ENCODE data around the gene SNAPC2. TPM values are rescaled to one million over a fixed set of nuclear protein-coding genes. Genes with fewer than 3 reads are reported as not detected.
A peak's percentile ranks its signal among the peaks of the same experiment; 100 is the strongest.

The SNAPC2 gene
- total and polyA plus RNA-seq, 2 of the 13 experiments (the other 11 are each of a cell fraction or from before 2014, with no cell fraction given) = 10.2 to 12.7 TPM

- TF ChIP-seq GMEB1 (CRISPR knock-in tag; IDR thresholded peaks at IDR 0.05; ENCODE audit: borderline replicate concordance) (peak; percentile 72), ZNF704 (CRISPR knock-in tag; IDR thresholded peaks at IDR 0.05; ENCODE audit: borderline replicate concordance) (peak; percentile 86; the same call in 1 of the 2 replicates), ZNF331 (CRISPR knock-in tag; IDR thresholded peaks at IDR 0.05) (peak; percentile 81), ZNF574 (CRISPR knock-in tag; IDR thresholded peaks at IDR 0.05) (peak; percentile 87), ZNF766 (CRISPR knock-in tag; IDR thresholded peaks at IDR 0.05; ENCODE audit: borderline replicate concordance) (peak; percentile 79; the same call in 1 of the 2 replicates), POLR2AphosphoS2 (IDR thresholded peaks at IDR 0.05; ENCODE audit: low read depth, low read length) (no peak), ZNF101 (CRISPR knock-in tag; IDR thresholded peaks at IDR 0.05; ENCODE audit: borderline replicate concordance, low read depth) (no peak), PRPF4 (IDR thresholded peaks at IDR 0.05; ENCODE audit: low read depth, low read length, poor library complexity, severe bottlenecking) (no peak), LCORL (IDR thresholded peaks at IDR 0.05) (no peak), LCORL (CRISPR knock-in tag; IDR thresholded peaks at IDR 0.05) (peak; percentile 39), ZNF232 (CRISPR knock-in tag; IDR thresholded peaks at IDR 0.05; ENCODE audit: borderline replicate concordance) (peak; percentile 54; the same call in 1 of the 2 replicates)
- TF ChIP-seq, protein P1, sequence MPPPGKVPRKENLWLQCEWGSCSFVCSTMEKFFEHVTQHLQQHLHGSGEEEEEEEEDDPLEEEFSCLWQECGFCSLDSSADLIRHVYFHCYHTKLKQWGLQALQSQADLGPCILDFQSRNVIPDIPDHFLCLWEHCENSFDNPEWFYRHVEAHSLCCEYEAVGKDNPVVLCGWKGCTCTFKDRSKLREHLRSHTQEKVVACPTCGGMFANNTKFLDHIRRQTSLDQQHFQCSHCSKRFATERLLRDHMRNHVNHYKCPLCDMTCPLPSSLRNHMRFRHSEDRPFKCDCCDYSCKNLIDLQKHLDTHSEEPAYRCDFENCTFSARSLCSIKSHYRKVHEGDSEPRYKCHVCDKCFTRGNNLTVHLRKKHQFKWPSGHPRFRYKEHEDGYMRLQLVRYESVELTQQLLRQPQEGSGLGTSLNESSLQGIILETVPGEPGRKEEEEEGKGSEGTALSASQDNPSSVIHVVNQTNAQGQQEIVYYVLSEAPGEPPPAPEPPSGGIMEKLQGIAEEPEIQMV (CRISPR knock-in tag; IDR thresholded peaks at IDR 0.05; ENCODE audit: low read depth) = 0 out of 2 replicates have a peak, but pooled peaks have one; percentile 59
- TF ChIP-seq, protein P2, sequence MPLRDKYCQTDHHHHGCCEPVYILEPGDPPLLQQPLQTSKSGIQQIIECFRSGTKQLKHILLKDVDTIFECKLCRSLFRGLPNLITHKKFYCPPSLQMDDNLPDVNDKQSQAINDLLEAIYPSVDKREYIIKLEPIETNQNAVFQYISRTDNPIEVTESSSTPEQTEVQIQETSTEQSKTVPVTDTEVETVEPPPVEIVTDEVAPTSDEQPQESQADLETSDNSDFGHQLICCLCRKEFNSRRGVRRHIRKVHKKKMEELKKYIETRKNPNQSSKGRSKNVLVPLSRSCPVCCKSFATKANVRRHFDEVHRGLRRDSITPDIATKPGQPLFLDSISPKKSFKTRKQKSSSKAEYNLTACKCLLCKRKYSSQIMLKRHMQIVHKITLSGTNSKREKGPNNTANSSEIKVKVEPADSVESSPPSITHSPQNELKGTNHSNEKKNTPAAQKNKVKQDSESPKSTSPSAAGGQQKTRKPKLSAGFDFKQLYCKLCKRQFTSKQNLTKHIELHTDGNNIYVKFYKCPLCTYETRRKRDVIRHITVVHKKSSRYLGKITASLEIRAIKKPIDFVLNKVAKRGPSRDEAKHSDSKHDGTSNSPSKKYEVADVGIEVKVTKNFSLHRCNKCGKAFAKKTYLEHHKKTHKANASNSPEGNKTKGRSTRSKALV (CRISPR knock-in tag; IDR thresholded peaks at IDR 0.05) = peak; percentile 68; the same call in 1 of the 2 replicates
- TF ChIP-seq, protein P3, sequence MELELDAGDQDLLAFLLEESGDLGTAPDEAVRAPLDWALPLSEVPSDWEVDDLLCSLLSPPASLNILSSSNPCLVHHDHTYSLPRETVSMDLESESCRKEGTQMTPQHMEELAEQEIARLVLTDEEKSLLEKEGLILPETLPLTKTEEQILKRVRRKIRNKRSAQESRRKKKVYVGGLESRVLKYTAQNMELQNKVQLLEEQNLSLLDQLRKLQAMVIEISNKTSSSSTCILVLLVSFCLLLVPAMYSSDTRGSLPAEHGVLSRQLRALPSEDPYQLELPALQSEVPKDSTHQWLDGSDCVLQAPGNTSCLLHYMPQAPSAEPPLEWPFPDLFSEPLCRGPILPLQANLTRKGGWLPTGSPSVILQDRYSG (CRISPR knock-in tag; IDR thresholded peaks at IDR 0.05) = 0 out of 2 replicates have a peak, but pooled peaks have one; percentile 84
These were observed 16.7 kb upstream of the SNAPC2 start, which contains the start of gene MAP2K7 (continued) for GRCh38 chr19:7903244-7904073.
